AG04450 (cell line): ENCODE results near the gene PRKG1. TPM values are rescaled to one million over a fixed set of nuclear protein-coding genes. Genes with fewer than 3 reads are reported as not detected.
A peak's percentile ranks its signal among the peaks of the same experiment; 100 is the strongest.
"Not testable (repeated sequence)": the region's sequence is repeated elsewhere in the genome, so short reads cannot be mapped to it uniquely, and the experiment has no call there.

Experiments used
- CTCF ChIA-PET: fragments of 300-600, 350-600 bp; formaldehyde crosslinking; extraction: SDS; loops from one replicate; lab custom pipeline; 2022; ENCODE audit warnings: antibody characterized with exemption, inconsistent platforms; lab: Charles Lee
- POLR2A ChIA-PET: fragments of 350-600 bp; formaldehyde crosslinking; extraction: SDS; loops from one replicate; lab custom pipeline; 2021; ENCODE audit warnings: antibody characterized with exemption, inconsistent platforms; lab: Yijun Ruan, JAX
- DNase-seq: peaks from one replicate; pipeline ENCODE4 v3.0.0-alpha.2; 2011; ENCODE audit warnings: low read depth, low spot score
- H3K27ac ChIP-seq: one replicate; pipeline ENCODE4 v1.5.1; 2012; ENCODE audit warnings: low read depth, low read length, control low read depth
- H3K27me3 ChIP-seq: one replicate; pipeline ENCODE4 v1.6.0; 2012; ENCODE audit warnings: low read length; ENCODE audit not compliant: control insufficient read depth, insufficient read depth
- H3K4me3 ChIP-seq: 2 replicates; pipeline ENCODE4 v1.5.1; 2011; ENCODE audit warnings: mild to moderate bottlenecking, low read depth, low read length, control low read depth
- H3K9me3 ChIP-seq: 2 replicates; pipeline ENCODE4 v1.5.1; 2012; ENCODE audit warnings: low read length; ENCODE audit not compliant: control insufficient read depth, insufficient read depth
- CTCF ChIP-seq: IDR thresholded peaks from 2 replicates; pipeline ENCODE4 v1.5.1; 2011; ENCODE audit warnings: low read depth, low read length, control low read depth, inconsistent platforms
- polyA plus RNA-seq: library from polyadenylated mRNA; depleted of rRNA; stranded (reverse); fragments of >200 nt; gene quantifications from 2 replicates; pipeline ENCODE4 v1.2.3, GENCODE V29; 2011

Gene PRKG1
- polyA plus RNA-seq, 1 experiment = 19.0 TPM

GRCh38 chr10:51269821-51270220, 195.5 kb downstream of the PRKG1 start:
- no peaks in the 10 kb centered on the region for H3K9me3 ChIP-seq
- no peak for TF ChIP-seq CTCF
- no peak overlapping the region for H3K27ac ChIP-seq
- H3K27me3 ChIP-seq = no peaks in the 10 kb centered on the region
- DNase-seq = peak; percentile 7
- H3K4me3 ChIP-seq = no peak overlapping the region
- POLR2A ChIA-PET = no interaction called here
- CTCF ChIA-PET = no interaction called here

- ChIA-PET POLR2A (interaction anchor here (0.7 kb wide), 1 partner anchor 75 kb away, joined by 3 read pairs; no protein-coding TSS in a partner anchor), CTCF (no interaction called here)
These were observed 196.7 kb downstream of the PRKG1 start for GRCh38 chr10:51270936-51271530.

GRCh38 chr10:51272099-51272498, 197.8 kb downstream of the PRKG1 start:
- H3K27ac ChIP-seq, H3K9me3 ChIP-seq, H3K27me3 ChIP-seq, POLR2A ChIA-PET, DNase-seq, H3K4me3 ChIP-seq: not testable (repeated sequence)
- CTCF ChIA-PET = interaction anchor here (0.5 kb wide), 1 partner anchor 189 kb away, joined by 3 read pairs; no protein-coding TSS in a partner anchor

More at GRCh38 chr10:51270936-51271530, 196.7 kb downstream of the PRKG1 start:
- no peak overlapping the region for H3K27ac ChIP-seq
- no peak for TF ChIP-seq CTCF
- H3K4me3 ChIP-seq = no peak overlapping the region
- no peaks in the 10 kb centered on the region for H3K9me3 ChIP-seq
- no peak for DNase-seq
- no peaks in the 10 kb centered on the region for H3K27me3 ChIP-seq

- TF ChIP-seq CTCF = no peak
- H3K27ac ChIP-seq = no peak overlapping the region
- no peaks in the 10 kb centered on the region for H3K9me3 ChIP-seq
- ChIA-PET POLR2A (no interaction called here), CTCF (interaction anchor here (0.5 kb wide), 1 partner anchor 189 kb away, joined by 3 read pairs; no protein-coding TSS in a partner anchor)
- H3K27me3 ChIP-seq = no peaks in the 10 kb centered on the region
- no peak overlapping the region for H3K4me3 ChIP-seq
- no peak for DNase-seq
These were observed 198.3 kb downstream of the PRKG1 start for GRCh38 chr10:51272555-51272954.

- Histone ChIP-seq H3K4me3 (no peak overlapping the region), H3K27ac (no peak overlapping the region), H3K27me3 (no peaks in the 10 kb centered on the region), H3K9me3 (no peaks in the 10 kb centered on the region)
- POLR2A ChIA-PET = no interaction called here
- no peak for DNase-seq
- no peak for TF ChIP-seq CTCF
- CTCF ChIA-PET = no interaction called here
These were observed 199.3 kb downstream of the PRKG1 start for GRCh38 chr10:51273574-51273973.

GRCh38 chr10:51276097-51276496, 201.8 kb downstream of the PRKG1 start:
- H3K27me3 ChIP-seq, POLR2A ChIA-PET, H3K9me3 ChIP-seq, H3K27ac ChIP-seq, DNase-seq, H3K4me3 ChIP-seq: not testable (repeated sequence)
- CTCF ChIA-PET = interaction anchor here (0.7 kb wide), 1 partner anchor 309 kb away, joined by 3 read pairs; no protein-coding TSS in a partner anchor

GRCh38 chr10:51281387-51281786, 207.1 kb downstream of the PRKG1 start:
- CTCF ChIA-PET, H3K4me3 ChIP-seq, H3K27me3 ChIP-seq, H3K9me3 ChIP-seq, H3K27ac ChIP-seq, DNase-seq, POLR2A ChIA-PET: not testable (repeated sequence)
